Activated CD8-positive, alpha-beta memory T cell treated with anti-CD3 and anti-CD28 coated beads for 48 hours (primary cell): ENCODE results near the gene KRTAP6-1.

Source experiments
- DNase-seq, 3 experiments: peaks; one replicate each; pipeline ENCODE4 v3.0.0-alpha.2; 2020; ENCODE audit warnings: low read depth in 2 of 3, low spot score in 2 of 3

KRTAP6-1 gene

DNA sequence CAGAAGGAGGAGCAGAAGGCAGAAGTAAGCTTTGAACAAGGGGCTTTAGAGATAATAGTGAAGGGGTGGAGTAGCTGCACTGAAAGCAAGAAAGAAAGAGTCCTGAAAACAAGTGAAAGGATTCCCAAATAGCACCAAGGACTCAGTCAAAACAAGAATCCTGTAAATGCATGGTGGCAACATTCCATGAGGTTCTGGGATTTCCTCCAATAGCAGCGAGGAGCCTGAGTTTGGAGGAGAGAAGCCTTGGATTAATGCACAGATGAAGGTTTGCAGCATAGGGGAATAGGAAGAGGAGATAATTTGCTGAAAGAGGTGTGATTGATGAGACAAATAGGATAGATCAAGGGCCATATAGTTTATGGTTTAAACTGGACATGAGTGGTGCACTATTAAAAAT is 34.4 kb downstream of the KRTAP6-1 start:
- no peak for DNase-seq

DNA sequence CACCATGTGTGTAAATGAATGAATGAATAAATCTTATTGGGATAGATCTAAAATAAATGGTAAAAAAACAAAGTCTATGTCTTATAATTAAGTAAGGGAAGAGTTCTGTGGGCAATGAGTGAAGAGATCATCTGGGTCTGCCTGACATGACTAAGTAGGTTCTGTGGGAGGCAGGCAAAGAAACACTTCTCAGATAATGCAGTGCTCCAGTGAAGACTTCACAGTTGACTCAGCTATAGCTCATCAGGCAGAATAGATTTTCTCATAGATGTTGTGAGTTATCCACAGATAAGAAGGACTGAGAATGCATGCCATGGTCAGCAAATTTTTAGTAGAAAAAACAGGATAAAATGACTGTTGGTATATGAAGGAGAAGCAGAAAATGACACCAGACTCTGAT is 36.0 kb downstream of the KRTAP6-1 start:
- DNase-seq: no peak

- no peak for DNase-seq
Observed at GRCh38 chr21:30567617-30568016, 46.1 kb downstream of the KRTAP6-1 start.

- DNase-seq: no peak
Observed at GRCh38 chr21:30563630-30564029, 50.1 kb downstream of the KRTAP6-1 start.
